Germinal center (tissue), 1 donor: ENCODE results near the gene WWC1.

ENCODE experiments used
- DNase-seq: peaks from one replicate; pipeline ENCODE4 v3.0.0; 2012; ENCODE audit warnings: mixed read lengths, low spot score

The WWC1 gene

DNA sequence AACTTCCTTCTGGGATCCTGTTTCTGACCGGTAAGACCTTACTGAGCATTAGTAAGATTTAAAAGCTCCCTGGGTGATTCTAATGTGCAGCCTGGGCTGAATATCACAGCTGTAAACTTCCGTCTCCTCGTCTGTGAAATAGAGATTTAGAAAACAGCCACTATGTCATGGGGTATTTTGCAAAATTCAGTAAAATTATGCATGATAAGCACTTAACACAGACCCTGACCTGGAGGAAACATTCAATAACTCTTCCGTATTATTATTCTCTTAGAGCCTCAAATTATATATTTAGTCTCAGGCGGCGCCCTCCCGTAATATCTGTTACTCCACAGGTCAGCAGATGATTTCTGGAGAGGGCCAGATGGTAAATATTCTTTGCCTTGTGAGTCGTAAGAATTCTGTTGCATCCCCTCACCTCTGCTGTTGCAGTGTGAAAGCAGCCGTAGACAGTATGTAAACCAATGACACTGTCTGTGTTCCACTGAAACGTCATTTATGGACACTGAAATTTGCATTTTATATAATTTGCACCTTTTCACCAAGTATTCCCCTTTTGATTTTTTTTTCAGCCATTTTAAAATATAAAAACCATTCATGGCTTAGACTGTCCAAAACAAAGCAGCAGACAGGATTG lies 155.7 kb downstream of the WWC1 start:
- no peak for DNase-seq

- DNase-seq = no peak
These were observed 156.4 kb downstream of the WWC1 start for GRCh38 chr5:168447808-168448207.

DNA sequence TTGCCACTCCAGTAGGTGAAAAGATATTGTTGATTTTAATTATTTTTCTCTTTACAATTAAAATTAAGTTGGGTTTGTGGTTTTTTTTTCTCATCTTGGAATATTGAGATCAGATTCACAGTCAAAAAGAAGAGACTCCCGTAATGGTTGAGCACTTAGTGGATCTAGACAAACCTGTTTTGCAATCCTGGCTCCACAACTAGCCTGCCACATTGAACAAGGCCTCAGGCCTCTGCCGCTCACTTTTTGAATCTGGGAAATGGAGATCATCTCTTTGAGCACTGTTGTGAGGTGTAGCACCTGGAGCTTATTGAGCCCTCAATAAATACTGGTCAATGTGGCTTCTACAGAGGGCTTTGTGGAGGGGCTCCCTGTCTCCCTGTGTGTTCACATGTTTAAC lies 157.7 kb downstream of the WWC1 start:
- DNase-seq = no peak

DNA sequence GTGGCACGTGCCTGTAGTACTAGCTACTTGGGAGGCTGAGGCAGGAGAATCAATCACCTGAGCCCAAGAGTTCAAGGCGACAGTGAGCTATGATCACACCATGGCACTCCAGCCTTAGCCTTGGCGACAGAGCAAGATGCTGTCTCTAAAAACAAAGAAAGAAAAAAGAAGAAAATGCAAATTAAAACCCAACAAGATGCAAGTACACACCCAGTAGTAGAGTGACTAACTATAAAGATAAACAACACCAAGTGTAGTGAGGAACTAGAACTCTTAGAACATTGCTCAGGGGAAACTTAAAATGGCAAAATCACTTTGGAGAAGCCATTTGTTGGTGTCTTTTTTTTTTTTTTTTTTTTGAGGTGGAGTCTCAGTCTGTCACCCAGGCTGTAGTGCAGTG lies 160.1 kb downstream of the WWC1 start:
- DNase-seq = no peak

- DNase-seq = no peak
These were observed 163.8 kb downstream of the WWC1 start for GRCh38 chr5:168455201-168455600.

DNA sequence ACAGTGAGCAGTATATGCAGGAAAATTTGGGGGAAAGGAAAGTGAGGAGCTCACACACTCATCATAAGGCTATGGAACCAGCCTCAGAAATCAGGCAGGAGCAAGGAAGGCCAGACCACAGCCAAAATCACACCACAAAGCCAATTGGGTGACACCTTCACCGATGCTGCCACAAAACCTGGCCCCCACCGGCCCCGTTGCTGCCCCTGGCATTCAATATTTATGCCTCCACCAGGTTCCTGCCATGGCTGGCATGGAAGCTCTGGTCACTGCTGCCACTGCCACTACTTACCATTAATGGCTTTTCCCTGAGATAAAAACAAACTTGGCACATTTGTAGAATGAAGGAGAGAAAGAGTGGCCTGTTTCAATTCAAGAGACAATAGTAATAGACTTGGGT lies 166.1 kb downstream of the WWC1 start:
- DNase-seq = no peak

DNA sequence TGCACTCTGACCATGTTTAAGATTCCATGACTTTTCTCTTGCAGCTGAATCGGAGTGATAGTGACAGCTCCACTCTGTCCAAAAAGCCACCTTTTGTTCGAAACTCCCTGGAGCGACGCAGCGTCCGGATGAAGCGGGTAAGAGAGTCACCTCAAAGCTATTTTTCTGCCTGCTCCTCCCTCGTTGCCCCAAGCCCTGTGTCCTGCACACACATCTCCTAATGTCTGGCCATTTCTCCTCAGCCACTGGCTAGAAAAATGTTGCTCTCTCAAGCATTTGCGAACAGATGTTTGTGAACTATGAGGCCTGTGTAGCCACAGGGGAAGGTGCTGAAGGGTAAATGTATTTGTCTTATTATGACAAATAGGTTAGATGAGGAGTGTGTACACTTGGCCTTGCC lies 169.2 kb downstream of the WWC1 start:
- no peak for DNase-seq

GRCh38 chr5:168463081-168463480 lies 171.6 kb downstream of the WWC1 start:
- no peak for DNase-seq

DNA sequence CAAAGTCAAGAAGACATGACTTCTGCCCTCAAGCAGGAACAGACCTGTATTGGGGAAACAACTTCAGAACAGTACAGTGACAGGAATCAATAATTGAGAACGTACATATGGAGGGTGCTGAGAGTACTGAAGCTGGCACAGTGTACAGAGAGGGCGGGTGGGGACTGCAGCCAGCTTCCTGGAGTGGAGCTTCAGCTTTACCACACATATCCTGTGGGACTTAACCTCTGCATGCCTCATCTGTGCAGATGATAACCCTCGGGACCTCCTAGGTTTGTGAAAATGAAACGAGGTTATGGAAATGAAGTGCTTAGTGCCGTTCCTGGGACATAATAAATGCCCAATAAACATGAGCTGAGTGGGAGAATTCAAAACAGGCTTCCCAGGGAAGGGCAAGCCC lies 172.8 kb downstream of the WWC1 start:
- no peak for DNase-seq

- DNase-seq = no peak
These were observed 173.2 kb downstream of the WWC1 start for GRCh38 chr5:168464641-168465040.

- DNase-seq = no peak
These were observed 176.4 kb downstream of the WWC1 start for GRCh38 chr5:168467755-168468330.

DNA sequence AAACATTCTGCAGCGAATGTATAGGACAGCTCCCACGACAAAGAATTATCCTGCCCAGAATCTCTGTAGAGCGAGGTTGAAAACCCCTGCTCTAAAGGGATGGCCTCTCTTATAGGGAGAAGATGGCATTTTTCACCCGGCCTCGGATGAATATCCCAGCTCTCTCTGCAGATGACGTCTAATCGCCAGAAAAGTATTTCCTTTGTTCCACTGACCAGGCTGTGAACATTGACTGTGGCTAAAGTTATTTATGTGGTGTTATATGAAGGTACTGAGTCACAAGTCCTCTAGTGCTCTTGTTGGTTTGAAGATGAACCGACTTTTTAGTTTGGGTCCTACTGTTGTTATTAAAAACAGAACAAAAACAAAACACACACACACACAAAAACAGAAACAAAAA lies 177.4 kb downstream of the WWC1 start:
- DNase-seq = no peak

DNA sequence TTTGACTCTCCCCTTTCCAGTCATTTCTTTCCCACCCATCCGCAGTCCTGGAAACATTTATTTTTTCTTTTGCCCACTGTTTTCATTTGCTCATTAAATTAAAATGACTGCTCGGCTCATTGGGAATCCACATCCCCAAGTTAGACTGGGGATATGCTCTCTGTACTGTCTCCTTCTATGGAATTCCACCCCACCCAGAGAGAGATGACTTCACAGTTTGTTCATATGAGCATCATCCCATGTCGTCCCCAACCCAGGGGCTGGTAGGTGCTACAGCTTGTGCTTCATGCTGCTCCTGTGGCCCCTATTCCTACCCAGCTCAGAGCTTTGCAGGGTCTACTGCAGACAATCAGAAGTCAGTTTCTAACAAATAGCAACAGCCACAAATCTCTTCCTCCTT lies 178.4 kb downstream of the WWC1 start:
- no peak for DNase-seq

DNA sequence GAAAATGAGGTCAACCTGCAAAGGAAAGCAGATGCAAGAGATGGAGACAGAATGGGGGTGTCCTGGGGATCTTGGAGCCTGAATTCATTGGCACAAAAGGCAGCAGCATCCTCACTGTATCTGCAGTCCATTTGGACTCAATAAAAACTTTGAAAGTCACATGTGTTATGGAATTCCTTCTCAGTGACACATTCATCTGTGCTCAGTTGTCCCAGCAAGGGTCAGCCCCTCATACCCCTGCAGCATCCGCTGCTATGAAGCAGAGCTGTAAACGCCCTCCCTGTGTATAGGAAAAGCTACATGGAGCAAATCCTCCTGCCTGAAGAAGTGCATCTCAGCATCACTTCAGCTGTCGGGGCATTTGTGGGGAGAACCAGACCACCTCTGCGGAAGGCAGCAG lies 180.3 kb downstream of the WWC1 start:
- no peak for DNase-seq

GRCh38 chr5:168472329-168472728 lies 180.9 kb downstream of the WWC1 start:
- DNase-seq = no peak

DNA sequence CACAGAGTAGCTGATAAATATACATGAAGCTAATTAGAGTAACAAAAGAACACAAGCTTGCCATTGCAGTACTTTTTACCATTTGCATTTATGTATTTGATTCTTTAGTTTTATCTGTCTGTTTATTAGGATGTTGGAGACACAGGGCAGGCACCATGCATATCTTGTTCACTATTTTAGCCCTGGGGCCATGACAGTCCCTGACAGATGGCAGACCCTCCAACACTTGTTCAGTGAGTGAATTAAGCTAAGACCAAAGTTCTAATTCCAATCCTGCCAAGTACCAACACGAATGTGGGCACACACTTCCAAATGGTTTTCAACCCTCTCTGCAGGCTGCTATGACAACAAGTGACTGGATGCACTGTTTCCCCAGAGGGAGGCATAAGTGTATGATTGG lies 182.9 kb downstream of the WWC1 start:
- DNase-seq = no peak

- DNase-seq = no peak
These were observed 185.6 kb downstream of the WWC1 start for GRCh38 chr5:168477060-168477459.

DNA sequence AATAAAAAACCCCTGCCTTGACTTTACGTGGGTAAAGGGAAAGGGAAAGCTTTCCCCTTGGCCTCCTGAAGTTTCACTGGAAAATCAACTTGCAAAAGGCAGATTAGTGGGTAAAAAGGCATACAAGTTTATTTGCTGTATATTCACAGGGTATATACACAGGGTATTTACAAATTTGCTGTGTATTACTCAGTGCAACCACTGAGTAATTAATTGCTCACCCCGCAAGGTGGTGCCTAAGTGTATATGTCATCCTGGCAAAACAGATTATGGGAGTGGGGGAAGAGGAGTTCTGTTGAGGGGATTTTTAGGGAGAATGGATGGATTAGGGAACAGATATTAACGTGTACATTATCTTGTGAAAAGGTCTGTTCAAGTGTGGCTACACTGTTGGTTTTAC lies 187.7 kb downstream of the WWC1 start:
- DNase-seq = no peak

DNA sequence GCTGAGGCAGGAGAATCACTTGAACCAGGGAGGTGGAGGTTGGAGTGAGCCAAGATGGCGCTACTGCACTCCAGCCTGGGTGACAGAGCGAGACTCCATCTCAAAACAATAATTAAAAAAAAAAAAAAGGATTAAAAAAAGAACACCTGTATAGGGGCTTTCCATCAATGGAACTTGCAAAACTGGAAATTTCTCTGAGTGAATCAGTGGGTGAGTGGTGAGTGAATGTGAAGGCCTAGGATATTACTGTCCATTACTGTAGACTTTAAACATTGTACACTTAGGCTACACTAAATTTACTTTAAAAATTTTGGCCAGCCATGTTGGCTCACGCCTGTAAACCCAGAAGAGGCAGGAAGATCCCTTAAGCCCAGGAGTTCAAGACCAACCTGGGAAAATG lies 189.2 kb downstream of the WWC1 start:
- DNase-seq = no peak

DNA sequence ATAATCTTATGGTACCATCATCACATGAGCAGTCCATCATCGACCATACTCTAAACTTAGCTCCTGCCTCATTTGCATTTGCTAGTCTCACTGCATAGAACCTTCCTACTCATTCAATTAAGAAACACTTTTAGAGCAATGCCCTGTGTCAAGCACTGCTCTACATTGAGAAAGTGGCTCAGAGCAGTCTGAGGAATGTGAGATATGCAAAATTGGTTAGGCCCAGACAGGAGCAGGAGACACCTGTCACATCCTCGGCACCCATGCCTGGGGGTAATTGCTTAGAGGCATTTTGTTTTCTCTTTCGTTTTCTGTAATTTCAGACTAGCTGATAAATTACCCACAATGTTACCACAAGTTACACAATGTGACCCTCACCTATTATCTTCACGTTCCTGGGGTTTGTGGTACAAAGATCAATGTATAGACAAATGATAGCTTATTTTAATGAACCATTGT lies 189.9 kb downstream of the WWC1 start:
- peak; percentile 62 for DNase-seq

GRCh38 chr5:168482361-168482760 lies 190.9 kb downstream of the WWC1 start:
- DNase-seq = no peak

DNA sequence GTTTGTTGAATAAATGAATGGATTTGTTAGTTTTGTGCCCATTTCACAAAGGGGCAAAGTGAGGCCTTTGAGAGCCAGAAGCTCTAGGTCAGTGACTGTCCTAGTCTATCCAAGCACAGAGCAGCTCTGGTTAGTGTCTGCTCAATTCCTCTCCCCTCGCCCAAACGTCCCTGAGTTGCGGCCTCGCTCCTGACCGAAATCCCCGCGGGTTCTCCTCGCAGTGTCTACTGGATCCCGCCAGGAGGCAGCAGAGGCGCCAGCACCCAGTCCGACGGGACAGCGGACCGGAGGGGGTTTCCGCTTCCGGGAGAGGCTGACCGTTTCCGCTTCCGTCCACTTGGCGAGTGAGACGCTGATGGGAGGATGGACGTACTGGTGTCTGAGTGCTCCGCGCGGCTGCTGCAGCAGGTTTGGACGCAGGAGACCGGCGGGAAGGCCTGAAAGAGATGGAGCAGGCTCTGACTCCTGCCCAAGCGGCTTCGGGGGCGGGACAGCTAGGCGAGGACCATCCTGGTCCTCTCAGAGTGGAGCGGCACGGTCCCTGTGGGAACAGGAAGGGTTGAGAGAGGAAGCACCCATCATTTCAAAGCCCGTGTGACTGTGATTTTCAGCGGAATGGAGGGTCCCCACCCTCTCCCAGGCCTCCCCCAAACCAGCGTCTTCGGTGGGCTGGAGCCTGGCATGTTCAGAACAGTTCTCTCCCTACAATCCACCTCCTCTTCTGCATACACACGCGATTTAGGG lies 194.9 kb downstream of the WWC1 start, which contains the start of gene RARS1:
Gene RARS1, plus strand, starts transcription at position 336 of the 744 bp plus-strand sequence. Its CDS starts 28 bp downstream, at position 364.
- peak; percentile 91 for DNase-seq

- DNase-seq = no peak
These were observed 197.6 kb downstream of the WWC1 start for GRCh38 chr5:168489059-168489458.
